ENCODE results near the gene BPHL. TPM values are rescaled to one million over a fixed set of nuclear protein-coding genes. Genes with fewer than 3 reads are reported as not detected.

BPHL gene
- total RNA-seq, 1 experiment from 2014 or later: 48.7 TPM

DNA sequence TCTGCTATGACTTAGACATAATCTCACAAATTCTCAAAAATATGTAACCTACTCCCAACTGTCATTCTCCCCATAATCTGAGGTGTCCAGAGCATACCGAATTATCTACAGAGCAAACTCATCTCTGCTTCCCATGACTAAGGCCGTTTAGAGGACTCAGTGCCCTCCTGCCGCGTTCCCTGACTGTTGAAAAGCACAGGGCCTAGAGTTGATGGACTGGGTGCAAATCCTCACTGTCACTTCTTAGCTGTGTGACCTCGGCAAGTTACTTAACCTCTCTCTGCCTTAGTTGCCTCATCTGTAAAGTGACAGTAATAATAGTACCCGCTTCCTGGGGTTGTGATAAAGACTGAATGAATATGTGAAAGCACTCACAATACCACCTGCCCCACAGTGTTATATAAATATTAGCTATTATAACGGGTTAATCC is 43.6 kb downstream of the BPHL start:
- DNase-seq: no peak

More for the DNA sequence above, 43.6 kb downstream of the BPHL start:
- H4K8ac ChIP-seq (replicated peaks; ENCODE audit: insufficient read length, low read depth, low read length): no peak overlapping the region
- peaks cover 0 to 3% of the 10 kb centered on the region in 2 experiments; a peak in 1 of 5 replicates for H3K9me3 Mint-ChIP-seq
- no peak overlapping the region for H2BK120ac ChIP-seq (ENCODE audit: low read depth, low read length, poor library complexity, severe bottlenecking)
- no peak overlapping the region for H2AK5ac ChIP-seq (ENCODE audit: insufficient read length, low read length)
- H2BK20ac ChIP-seq (ENCODE audit: low read depth, low read length, poor library complexity, severe bottlenecking): no peak overlapping the region
- H3K36me3 Mint-ChIP-seq (ENCODE audit: insufficient read depth in 1 of 3, low read depth in 3 of 3): no peaks in the 10 kb centered on the region; a peak in 1 of 7 replicates
- no peaks in the 10 kb centered on the region for H3K27me3 ChIP-seq (ENCODE audit: insufficient read depth, low read length)
- no peak overlapping the region for H4K91ac ChIP-seq (ENCODE audit: insufficient read length, low read depth, low read length)
- H4K5ac ChIP-seq (ENCODE audit: insufficient read length, low read depth, low read length): no peak overlapping the region
- H4K20me1 ChIP-seq (ENCODE audit: control insufficient read depth, insufficient read depth, insufficient read length): no peaks in the 10 kb centered on the region
- no peak overlapping the region for H3K23ac ChIP-seq (ENCODE audit: insufficient read length, low read depth, low read length)
- no peak overlapping the region for H3K27ac ChIP-seq (ENCODE audit: insufficient read length, low read depth, low read length)
- peak overlapping the region; percentile 74 to 84 for H3K4me3 Mint-ChIP-seq
- H3K4me1 Mint-ChIP-seq: peaks cover 38 to 72% of the 10 kb centered on the region in 2 experiments
- no peak overlapping the region for H3K18ac ChIP-seq (ENCODE audit: insufficient read length, low read depth, low read length)
- H3K27me3 Mint-ChIP-seq (ENCODE audit: low read depth): no peaks in the 10 kb centered on the region; the same call in 1 of the 2 replicates
- peaks cover 15% of the 10 kb centered on the region for H3K23me2 ChIP-seq (ENCODE audit: insufficient read length, low read depth, low read length, poor library complexity, severe bottlenecking)
- no peak overlapping the region for H2AFZ ChIP-seq (ENCODE audit: low read length)
- H2BK5ac ChIP-seq (ENCODE audit: insufficient read length, low read length): no peak overlapping the region
- H2BK15ac ChIP-seq (ENCODE audit: low read depth, low read length): no peak overlapping the region
- peaks cover 26% of the 10 kb centered on the region for H3K4me1 ChIP-seq (ENCODE audit: insufficient read depth, low read length)
- H2BK12ac ChIP-seq (ENCODE audit: insufficient read length, low read depth, low read length): no peak overlapping the region
- H3K4ac ChIP-seq (ENCODE audit: low read depth, low read length): no peak overlapping the region
- WGBS (ENCODE audit: extremely low coverage, insufficient read length, low lambda C conversion rate): no CpG with 5 or more reads among the region's 7 CpGs
- H3T11ph ChIP-seq (ENCODE audit: low read length): no peak overlapping the region
- H3K79me2 ChIP-seq (ENCODE audit: insufficient read depth, low read length): peaks cover under 1% of the 10 kb centered on the region; the same call in 1 of the 2 replicates
- no peak overlapping the region for H3K56ac ChIP-seq (ENCODE audit: insufficient read length, low read depth, low read length)
- H3K27ac Mint-ChIP-seq: no peak overlapping the region; a peak in 1 of 7 replicates
- peak overlapping the region; percentile 49 for H3K9ac ChIP-seq (ENCODE audit: extremely low read depth, insufficient read length, low read length)
- no peaks in the 10 kb centered on the region for H3K9me3 ChIP-seq (ENCODE audit: control insufficient read depth, low read depth, low read length)
- no peak for TF ChIP-seq CTCF (conservative IDR thresholded peaks at IDR 0.05)
- H3K14ac ChIP-seq (ENCODE audit: insufficient read depth, low read length): no peak overlapping the region
- H3K79me1 ChIP-seq (ENCODE audit: insufficient read depth, low read depth, low read length, poor library complexity, severe bottlenecking): no peaks in the 10 kb centered on the region
- peak overlapping the region; percentile 76 for H3K4me2 ChIP-seq (ENCODE audit: insufficient read depth, insufficient read length, low read length)

All from H9 (cell line).